HEK293 (cell line): ENCODE results near the gene LAP3.

Experiments used
- YY1 ChIP-seq: fragments of 450-650 bp; formaldehyde crosslinking; IDR thresholded peaks from 2 replicates; pipeline ENCODE4 v1.5.1; 2018; ENCODE audit warnings: missing biosample characterization, missing genetic modification characterization
- ZBTB20 ChIP-seq: fragments of 450-650 bp; formaldehyde crosslinking; IDR thresholded peaks from 2 replicates; pipeline ENCODE4 v1.5.1; 2016; ENCODE audit warnings: missing biosample characterization, missing genetic modification characterization
- ZFP41 ChIP-seq: fragments of 450-650 bp; formaldehyde crosslinking; IDR thresholded peaks from 2 replicates; pipeline ENCODE4 v1.5.1; 2016; ENCODE audit warnings: missing biosample characterization, missing genetic modification characterization, borderline replicate concordance
- ZNF121 ChIP-seq: fragments of 450-650 bp; formaldehyde crosslinking; IDR thresholded peaks from 2 replicates; pipeline ENCODE4 v1.5.1; 2016; ENCODE audit warnings: missing biosample characterization, missing genetic modification characterization
- ZNF140 ChIP-seq: fragments of 450-650 bp; formaldehyde crosslinking; IDR thresholded peaks from 2 replicates; pipeline ENCODE4 v1.5.1; 2016; ENCODE audit warnings: missing biosample characterization, missing genetic modification characterization
- ZNF157 ChIP-seq: fragments of 450-650 bp; formaldehyde crosslinking; IDR thresholded peaks from 2 replicates; pipeline ENCODE4 v1.5.1; 2016; ENCODE audit warnings: missing biosample characterization, missing genetic modification characterization
- ZNF16 ChIP-seq: fragments of 450-650 bp; formaldehyde crosslinking; IDR thresholded peaks from 2 replicates; pipeline ENCODE4 v1.5.1; 2016; ENCODE audit warnings: low read depth, missing biosample characterization, missing genetic modification characterization
- ZNF302 ChIP-seq: fragments of 450-650 bp; formaldehyde crosslinking; IDR thresholded peaks from 2 replicates; pipeline ENCODE4 v1.5.1; 2016; ENCODE audit warnings: missing biosample characterization, missing genetic modification characterization, low read depth
- ZNF580 ChIP-seq: fragments of 450-650 bp; formaldehyde crosslinking; IDR thresholded peaks from 2 replicates; pipeline ENCODE4 v1.5.1; 2016; ENCODE audit warnings: missing biosample characterization, missing genetic modification characterization
- ZNF768 ChIP-seq: fragments of 450-650 bp; formaldehyde crosslinking; IDR thresholded peaks from 2 replicates; pipeline ENCODE4 v1.5.1; 2018; ENCODE audit warnings: missing biosample characterization, mild to moderate bottlenecking, missing genetic modification characterization
- ZNF785 ChIP-seq: fragments of 450-650 bp; formaldehyde crosslinking; IDR thresholded peaks from 2 replicates; pipeline ENCODE4 v1.5.1; 2016; ENCODE audit warnings: missing biosample characterization, missing genetic modification characterization
- TF ChIP-seq, protein P1 (sequence below): fragments of 450-650 bp; formaldehyde crosslinking; IDR thresholded peaks from 2 replicates; pipeline ENCODE4 v1.5.1; 2016; ENCODE audit warnings: missing biosample characterization, missing genetic modification characterization
- TF ChIP-seq, protein P2 (sequence below): fragments of 450-650 bp; formaldehyde crosslinking; IDR thresholded peaks from 2 replicates; pipeline ENCODE4 v1.5.1; 2016; ENCODE audit warnings: missing biosample characterization, missing genetic modification characterization
- TF ChIP-seq, protein P3 (sequence below): fragments of 450-650 bp; formaldehyde crosslinking; IDR thresholded peaks from 2 replicates; pipeline ENCODE4 v1.5.1; 2016; ENCODE audit warnings: missing biosample characterization, missing genetic modification characterization

DNA sequence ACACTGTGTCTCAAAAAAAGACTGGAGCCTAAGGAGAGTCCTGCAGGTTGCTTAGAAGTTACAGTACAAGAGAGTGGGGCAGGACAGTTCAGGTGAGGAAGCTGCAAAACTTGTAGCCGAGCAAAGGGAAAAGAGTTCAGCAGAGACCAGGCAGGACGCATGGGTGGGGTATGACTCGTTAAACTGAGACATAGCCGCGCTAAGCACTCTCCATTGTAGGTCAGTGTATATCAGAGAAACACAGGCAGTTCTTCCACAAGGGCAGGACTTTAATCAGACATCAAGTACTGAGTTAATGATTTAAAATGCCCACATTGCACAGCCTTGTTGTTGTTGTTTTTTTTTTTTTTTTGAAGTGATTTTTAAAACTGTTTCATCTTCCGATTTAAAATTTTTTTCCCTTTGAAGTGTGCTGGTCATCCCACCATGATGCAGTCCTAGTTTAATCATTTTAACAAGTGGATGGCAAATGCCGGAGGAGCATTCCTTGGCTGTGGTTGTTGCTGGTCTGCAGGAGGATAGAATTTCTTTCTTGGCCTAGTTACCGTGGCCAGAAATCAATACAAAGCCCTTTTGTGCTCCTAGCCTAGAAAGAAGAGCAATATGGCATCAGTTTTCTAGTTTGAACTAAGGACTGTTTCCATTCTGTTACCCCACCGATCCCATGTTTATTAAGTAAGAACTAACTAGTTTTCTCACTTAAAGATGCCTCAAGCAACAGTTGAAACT, 10.3 kb downstream of the LAP3 start:
- TF ChIP-seq ZNF302 (tag by site-specific recombination) (no peak), ZNF768 (tag by site-specific recombination) (no peak), ZNF16 (tag by site-specific recombination) (no peak), YY1 (tag by site-specific recombination) (no peak), ZBTB20 (tag by site-specific recombination) (no peak), ZNF785 (no peak), ZFP41 (tag by site-specific recombination) (no peak), ZNF121 (tag by site-specific recombination) (no peak), ZNF140 (tag by site-specific recombination) (no peak), ZNF580 (no peak), ZNF157 (tag by site-specific recombination) (no peak)
- TF ChIP-seq, protein P1, sequence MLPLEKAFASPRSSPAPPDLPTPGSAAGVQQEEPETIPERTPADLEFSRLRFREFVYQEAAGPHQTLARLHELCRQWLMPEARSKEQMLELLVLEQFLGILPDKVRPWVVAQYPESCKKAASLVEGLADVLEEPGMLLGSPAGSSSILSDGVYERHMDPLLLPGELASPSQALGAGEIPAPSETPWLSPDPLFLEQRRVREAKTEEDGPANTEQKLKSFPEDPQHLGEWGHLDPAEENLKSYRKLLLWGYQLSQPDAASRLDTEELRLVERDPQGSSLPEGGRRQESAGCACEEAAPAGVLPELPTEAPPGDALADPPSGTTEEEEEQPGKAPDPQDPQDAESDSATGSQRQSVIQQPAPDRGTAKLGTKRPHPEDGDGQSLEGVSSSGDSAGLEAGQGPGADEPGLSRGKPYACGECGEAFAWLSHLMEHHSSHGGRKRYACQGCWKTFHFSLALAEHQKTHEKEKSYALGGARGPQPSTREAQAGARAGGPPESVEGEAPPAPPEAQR (tag by site-specific recombination), result no peak
- TF ChIP-seq, protein P2, sequence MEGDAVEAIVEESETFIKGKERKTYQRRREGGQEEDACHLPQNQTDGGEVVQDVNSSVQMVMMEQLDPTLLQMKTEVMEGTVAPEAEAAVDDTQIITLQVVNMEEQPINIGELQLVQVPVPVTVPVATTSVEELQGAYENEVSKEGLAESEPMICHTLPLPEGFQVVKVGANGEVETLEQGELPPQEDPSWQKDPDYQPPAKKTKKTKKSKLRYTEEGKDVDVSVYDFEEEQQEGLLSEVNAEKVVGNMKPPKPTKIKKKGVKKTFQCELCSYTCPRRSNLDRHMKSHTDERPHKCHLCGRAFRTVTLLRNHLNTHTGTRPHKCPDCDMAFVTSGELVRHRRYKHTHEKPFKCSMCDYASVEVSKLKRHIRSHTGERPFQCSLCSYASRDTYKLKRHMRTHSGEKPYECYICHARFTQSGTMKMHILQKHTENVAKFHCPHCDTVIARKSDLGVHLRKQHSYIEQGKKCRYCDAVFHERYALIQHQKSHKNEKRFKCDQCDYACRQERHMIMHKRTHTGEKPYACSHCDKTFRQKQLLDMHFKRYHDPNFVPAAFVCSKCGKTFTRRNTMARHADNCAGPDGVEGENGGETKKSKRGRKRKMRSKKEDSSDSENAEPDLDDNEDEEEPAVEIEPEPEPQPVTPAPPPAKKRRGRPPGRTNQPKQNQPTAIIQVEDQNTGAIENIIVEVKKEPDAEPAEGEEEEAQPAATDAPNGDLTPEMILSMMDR (tag by site-specific recombination), result no peak
- TF ChIP-seq, protein P3, sequence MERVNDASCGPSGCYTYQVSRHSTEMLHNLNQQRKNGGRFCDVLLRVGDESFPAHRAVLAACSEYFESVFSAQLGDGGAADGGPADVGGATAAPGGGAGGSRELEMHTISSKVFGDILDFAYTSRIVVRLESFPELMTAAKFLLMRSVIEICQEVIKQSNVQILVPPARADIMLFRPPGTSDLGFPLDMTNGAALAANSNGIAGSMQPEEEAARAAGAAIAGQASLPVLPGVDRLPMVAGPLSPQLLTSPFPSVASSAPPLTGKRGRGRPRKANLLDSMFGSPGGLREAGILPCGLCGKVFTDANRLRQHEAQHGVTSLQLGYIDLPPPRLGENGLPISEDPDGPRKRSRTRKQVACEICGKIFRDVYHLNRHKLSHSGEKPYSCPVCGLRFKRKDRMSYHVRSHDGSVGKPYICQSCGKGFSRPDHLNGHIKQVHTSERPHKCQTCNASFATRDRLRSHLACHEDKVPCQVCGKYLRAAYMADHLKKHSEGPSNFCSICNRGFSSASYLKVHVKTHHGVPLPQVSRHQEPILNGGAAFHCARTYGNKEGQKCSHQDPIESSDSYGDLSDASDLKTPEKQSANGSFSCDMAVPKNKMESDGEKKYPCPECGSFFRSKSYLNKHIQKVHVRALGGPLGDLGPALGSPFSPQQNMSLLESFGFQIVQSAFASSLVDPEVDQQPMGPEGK (tag by site-specific recombination), result no peak
